H9 (cell line): ENCODE measurements around the gene ACOXL. TPM values are rescaled to one million over a fixed set of nuclear protein-coding genes. Genes with fewer than 3 reads are reported as not detected.

Source experiments
- DNase-seq: peaks from one replicate; pipeline ENCODE4 v3.0.0-alpha.2; 2017
- H2AFZ ChIP-seq: one replicate; pipeline ENCODE4 v1.6.1; 2013; ENCODE audit warnings: mild to moderate bottlenecking, low read length, control low read depth, moderate library complexity
- H2AK5ac ChIP-seq: 2 replicates; pipeline ENCODE4 v1.6.1; 2013; ENCODE audit warnings: low read length, control low read depth, mixed read lengths; ENCODE audit not compliant: insufficient read length
- H2BK120ac ChIP-seq: one replicate; pipeline ENCODE4 v1.6.1; 2013; ENCODE audit warnings: low read depth, mild to moderate bottlenecking, low read length, control low read depth, inconsistent platforms; ENCODE audit not compliant: poor library complexity, severe bottlenecking
- H2BK12ac ChIP-seq: 2 replicates; pipeline ENCODE4 v1.6.1; 2013; ENCODE audit warnings: low read length, control low read depth, mixed read lengths, low read depth; ENCODE audit not compliant: insufficient read length
- H2BK15ac ChIP-seq: 2 replicates; pipeline ENCODE4 v1.6.1; 2013; ENCODE audit warnings: low read depth, low read length, control low read depth
- H2BK20ac ChIP-seq: one replicate; pipeline ENCODE4 v1.6.1; 2013; ENCODE audit warnings: low read depth, mild to moderate bottlenecking, low read length, control low read depth, inconsistent platforms; ENCODE audit not compliant: poor library complexity, severe bottlenecking
- H2BK5ac ChIP-seq: 2 replicates; pipeline ENCODE4 v1.6.1; 2013; ENCODE audit warnings: low read length, control low read depth, mixed read lengths; ENCODE audit not compliant: insufficient read length
- H3K14ac ChIP-seq: 2 replicates; pipeline ENCODE4 v1.6.1; 2013; ENCODE audit warnings: low read length, control low read depth; ENCODE audit not compliant: insufficient read depth
- H3K18ac ChIP-seq: 2 replicates; pipeline ENCODE4 v1.6.1; 2013; ENCODE audit warnings: low read depth, mild to moderate bottlenecking, mixed read lengths, low read length, control low read depth; ENCODE audit not compliant: insufficient read length
- H3K23ac ChIP-seq: 2 replicates; pipeline ENCODE4 v1.6.1; 2013; ENCODE audit warnings: low read length, control low read depth, mixed read lengths, low read depth; ENCODE audit not compliant: insufficient read length
- H3K23me2 ChIP-seq: 2 replicates; pipeline ENCODE4 v1.6.1; 2013; ENCODE audit warnings: low read depth, mild to moderate bottlenecking, mixed read lengths, low read length, control low read depth; ENCODE audit not compliant: insufficient read length, poor library complexity, severe bottlenecking
- H3K27ac ChIP-seq: 2 replicates; pipeline ENCODE4 v1.5.1; 2013; ENCODE audit warnings: low read length, control low read depth, mixed read lengths, low read depth; ENCODE audit not compliant: insufficient read length
- H3K27me3 ChIP-seq: 2 replicates; pipeline ENCODE4 v1.6.1; 2013; ENCODE audit warnings: low read length, control low read depth, inconsistent platforms; ENCODE audit not compliant: insufficient read depth
- H3K4ac ChIP-seq: 2 replicates; pipeline ENCODE4 v1.6.1; 2013; ENCODE audit warnings: low read depth, mild to moderate bottlenecking, control low read depth, inconsistent platforms, low read length, moderate library complexity
- H3K4me1 ChIP-seq: 2 replicates; pipeline ENCODE4 v1.6.1; 2013; ENCODE audit warnings: low read length, control low read depth, inconsistent platforms; ENCODE audit not compliant: insufficient read depth
- H3K4me2 ChIP-seq: 2 replicates; pipeline ENCODE4 v1.6.1; 2013; ENCODE audit warnings: low read length, control low read depth, mixed read lengths; ENCODE audit not compliant: insufficient read length, insufficient read depth
- H3K56ac ChIP-seq: 2 replicates; pipeline ENCODE4 v1.6.1; 2013; ENCODE audit warnings: low read depth, mild to moderate bottlenecking, mixed read lengths, low read length, control low read depth; ENCODE audit not compliant: insufficient read length
- H3K79me1 ChIP-seq: 2 replicates; pipeline ENCODE4 v1.6.1; 2013; ENCODE audit warnings: low read depth, mild to moderate bottlenecking, moderate library complexity, low read length, control low read depth, inconsistent platforms; ENCODE audit not compliant: insufficient read depth, poor library complexity, severe bottlenecking
- H3K79me2 ChIP-seq: 2 replicates; pipeline ENCODE4 v1.6.1; 2013; ENCODE audit warnings: low read length, control low read depth, inconsistent platforms; ENCODE audit not compliant: insufficient read depth
- H3K9ac ChIP-seq: 2 replicates; pipeline ENCODE4 v1.6.1; 2013; ENCODE audit warnings: low read length, control low read depth, mixed read lengths; ENCODE audit not compliant: insufficient read length; ENCODE audit errors: extremely low read depth
- H3K9me3 ChIP-seq: one replicate; pipeline ENCODE4 v1.6.1; 2013; ENCODE audit warnings: low read depth, low read length, inconsistent platforms; ENCODE audit not compliant: control insufficient read depth
- H3T11ph ChIP-seq: one replicate; pipeline ENCODE4 v1.6.1; 2013; ENCODE audit warnings: mild to moderate bottlenecking, low read length, control low read depth, inconsistent platforms
- H4K20me1 ChIP-seq: one replicate; pipeline ENCODE4 v1.6.1; 2013; ENCODE audit not compliant: control insufficient read depth, insufficient read length, insufficient read depth
- H4K5ac ChIP-seq: 2 replicates; pipeline ENCODE4 v1.6.1; 2013; ENCODE audit warnings: low read depth, mild to moderate bottlenecking, mixed read lengths, low read length, control low read depth; ENCODE audit not compliant: insufficient read length
- H4K8ac ChIP-seq: replicated peaks from 2 replicates; pipeline ENCODE4 v1.6.1; 2013; ENCODE audit warnings: low read length, control low read depth, mixed read lengths, low read depth; ENCODE audit not compliant: insufficient read length
- H4K91ac ChIP-seq: 2 replicates; pipeline ENCODE4 v1.6.1; 2013; ENCODE audit warnings: low read depth, mild to moderate bottlenecking, moderate library complexity, mixed read lengths, low read length, control low read depth; ENCODE audit not compliant: insufficient read length
- H3K27ac Mint-ChIP-seq, 3 experiments: 2 replicates in 2 of 3; 3 replicates in 1 of 3; pipeline ENCODE4 v1.8.0; 2020 to 2021; ENCODE audit warnings: mixed read lengths in 3 of 3, mild to moderate bottlenecking in 1 of 3, moderate library complexity in 1 of 3
- H3K27me3 Mint-ChIP-seq: 2 replicates; pipeline ENCODE4 v1.8.0; 2021; ENCODE audit warnings: low read depth, mild to moderate bottlenecking, moderate library complexity, mixed read lengths
- H3K36me3 Mint-ChIP-seq, 3 experiments: 2 replicates in 2 of 3; 3 replicates in 1 of 3; pipeline ENCODE4 v1.8.0; 2020 to 2021; ENCODE audit warnings: low read depth in 3 of 3, mixed read lengths in 3 of 3; ENCODE audit not compliant: insufficient read depth in 1 of 3
- H3K4me1 Mint-ChIP-seq, 2 experiments: 2 replicates each; pipeline ENCODE4 v1.8.0; 2020; ENCODE audit warnings: mixed read lengths in 2 of 2
- H3K4me3 Mint-ChIP-seq, 2 experiments: 2 replicates in 1 of 2; 3 replicates in 1 of 2; pipeline ENCODE4 v1.8.0; 2020 to 2021; ENCODE audit warnings: mild to moderate bottlenecking in 2 of 2, mixed read lengths in 2 of 2, moderate library complexity in 1 of 2
- H3K9me3 Mint-ChIP-seq, 2 experiments: 2 replicates in 1 of 2; 3 replicates in 1 of 2; pipeline ENCODE4 v1.8.0; 2020; ENCODE audit warnings: mild to moderate bottlenecking in 2 of 2, mixed read lengths in 2 of 2, moderate library complexity in 1 of 2
- WGBS: extraction: QIAGEN DNeasy Blood & Tissue Kit; methylation state at CpG from one replicate; pipeline ENCODE4 v1.1.7; 2013; ENCODE audit warnings: missing lambda C conversion rate, low lambda C conversion rate, mixed read lengths; ENCODE audit not compliant: insufficient read length; ENCODE audit errors: extremely low coverage; 5-methylcytosine and 5-hydroxymethylcytosine counted together
- total RNA-seq: library from RNA; stranded (reverse); gene quantifications from 2 replicates; pipeline ENCODE4 v1.2.1, GENCODE V29; 2021
- TF ChIP-seq, protein P1 (sequence below): fragments of 200-600 bp; sonication (generic); conservative IDR thresholded peaks from 3 replicates; pipeline ENCODE4 v1.8.0; 2021; ENCODE audit warnings: antibody characterized with exemption, mild to moderate bottlenecking

ACOXL gene
- total RNA-seq, 1 experiment from 2014 or later: 37.6 TPM

GRCh38 chr2:110873056-110873502 is 140.7 kb downstream of the ACOXL start:
- Histone ChIP-seq H4K5ac (no peak overlapping the region), H3K79me1 (no peaks in the 10 kb centered on the region), H3K14ac (no peak overlapping the region; the same call in 1 of the 2 replicates), H2BK120ac (no peak overlapping the region), H3K27ac (no peak overlapping the region), H3K18ac (no peak overlapping the region), H3K56ac (no peak overlapping the region), H2AK5ac (no peak overlapping the region), H3K27me3 (no peaks in the 10 kb centered on the region), H3K4me2 (no peak overlapping the region), H3K9ac (no peak overlapping the region), H2AFZ (no peak overlapping the region), H4K91ac (no peak overlapping the region), H3K4ac (no peak overlapping the region), H2BK12ac (no peak overlapping the region), H4K20me1 (no peaks in the 10 kb centered on the region), H3K9me3 (no peaks in the 10 kb centered on the region), H3K79me2 (no peaks in the 10 kb centered on the region), H3K23me2 (no peaks in the 10 kb centered on the region), H3T11ph (no peak overlapping the region), H4K8ac (no peak overlapping the region), H2BK15ac (no peak overlapping the region), H3K4me1 (peaks cover 4% of the 10 kb centered on the region; the same call in 1 of the 2 replicates), H2BK5ac (no peak overlapping the region), H2BK20ac (no peak overlapping the region), H3K23ac (no peak overlapping the region)
- H3K9me3 Mint-ChIP-seq: no peaks in the 10 kb centered on the region
- WGBS: no CpG with 5 or more reads among the region's 9 CpGs
- H3K36me3 Mint-ChIP-seq: peaks cover 2 to 23% (median 17%) of the 10 kb centered on the region in 3 experiments; a peak in 5 of 7 replicates
- TF ChIP-seq, protein P1, sequence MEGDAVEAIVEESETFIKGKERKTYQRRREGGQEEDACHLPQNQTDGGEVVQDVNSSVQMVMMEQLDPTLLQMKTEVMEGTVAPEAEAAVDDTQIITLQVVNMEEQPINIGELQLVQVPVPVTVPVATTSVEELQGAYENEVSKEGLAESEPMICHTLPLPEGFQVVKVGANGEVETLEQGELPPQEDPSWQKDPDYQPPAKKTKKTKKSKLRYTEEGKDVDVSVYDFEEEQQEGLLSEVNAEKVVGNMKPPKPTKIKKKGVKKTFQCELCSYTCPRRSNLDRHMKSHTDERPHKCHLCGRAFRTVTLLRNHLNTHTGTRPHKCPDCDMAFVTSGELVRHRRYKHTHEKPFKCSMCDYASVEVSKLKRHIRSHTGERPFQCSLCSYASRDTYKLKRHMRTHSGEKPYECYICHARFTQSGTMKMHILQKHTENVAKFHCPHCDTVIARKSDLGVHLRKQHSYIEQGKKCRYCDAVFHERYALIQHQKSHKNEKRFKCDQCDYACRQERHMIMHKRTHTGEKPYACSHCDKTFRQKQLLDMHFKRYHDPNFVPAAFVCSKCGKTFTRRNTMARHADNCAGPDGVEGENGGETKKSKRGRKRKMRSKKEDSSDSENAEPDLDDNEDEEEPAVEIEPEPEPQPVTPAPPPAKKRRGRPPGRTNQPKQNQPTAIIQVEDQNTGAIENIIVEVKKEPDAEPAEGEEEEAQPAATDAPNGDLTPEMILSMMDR: no peak
- peak overlapping the region; percentile 20 to 64 (median 40); a peak in 4 of 7 replicates for H3K27ac Mint-ChIP-seq
- no peak for DNase-seq
- H3K27me3 Mint-ChIP-seq: no peaks in the 10 kb centered on the region; the same call in 1 of the 2 replicates
- H3K4me1 Mint-ChIP-seq: peaks cover 28 to 41% of the 10 kb centered on the region in 2 experiments
- no peak overlapping the region for H3K4me3 Mint-ChIP-seq
